K562 (cell line): ENCODE measurements around the gene HNRNPF. TPM values are rescaled to one million over a fixed set of nuclear protein-coding genes. Genes with fewer than 3 reads are reported as not detected.

ENCODE experiments used
- ADNP ChIP-seq: fragments of 200-800 bp; sonication (Bioruptor generic); IDR thresholded peaks from 2 replicates; pipeline ENCODE4 v1.6.1; 2016; ENCODE audit warnings: missing genetic modification characterization, missing compliant biosample characterization
- BRF2 ChIP-seq: IDR thresholded peaks from 3 replicates; pipeline ENCODE4 v1.6.1; 2011; ENCODE audit warnings: borderline replicate concordance, mild to moderate bottlenecking; ENCODE audit not compliant: insufficient read length, insufficient read depth
- CTCFL ChIP-seq: IDR thresholded peaks from 2 replicates; pipeline ENCODE4 v1.6.1; 2011; ENCODE audit warnings: borderline replicate concordance, low read depth, mild to moderate bottlenecking, moderate library complexity, low read length; ENCODE audit not compliant: insufficient read depth, poor library complexity, severe bottlenecking
- DPF2 ChIP-seq: fragments of 450-650 bp; IDR thresholded peaks from 2 replicates; pipeline ENCODE4 v1.6.1; 2016
- FOXA1 ChIP-seq: fragments of 450-650 bp; IDR thresholded peaks from 2 replicates; pipeline ENCODE4 v1.6.1; 2016; ENCODE audit warnings: mild to moderate bottlenecking, borderline replicate concordance
- HOMEZ ChIP-seq: fragments of 250-450 bp; sonication (Bioruptor Pico); IDR thresholded peaks from 2 replicates; pipeline ENCODE4 v1.4.0; 2020; ENCODE audit warnings: mild to moderate bottlenecking, moderate library complexity
- KLF1 ChIP-seq: fragments of 450-650 bp; IDR thresholded peaks from 2 replicates; pipeline ENCODE4 v1.6.1; 2016; ENCODE audit warnings: missing genetic modification characterization, missing compliant biosample characterization
- MEF2A ChIP-seq: IDR thresholded peaks from 2 replicates; pipeline ENCODE4 v1.6.1; 2011; ENCODE audit warnings: low read depth, mild to moderate bottlenecking, low read length, moderate library complexity; ENCODE audit not compliant: control insufficient read depth
- NONO ChIP-seq, 2 experiments: fragments of 200-400 bp in 1 of 2; fragments of 450-650 bp in 1 of 2; formaldehyde crosslinking in 1 of 2; IDR thresholded peaks; 2 replicates each; pipeline ENCODE4 v1.6.1; 2017; ENCODE audit warnings: low read depth in 2 of 2, mild to moderate bottlenecking in 2 of 2, moderate library complexity in 2 of 2, low read length in 1 of 2
- PML ChIP-seq: IDR thresholded peaks from 2 replicates; pipeline ENCODE4 v1.6.1; 2012; ENCODE audit warnings: low read length, inconsistent platforms
- PRMT5 ChIP-seq: sonication (generic); formaldehyde crosslinking; IDR thresholded peaks from 2 replicates; pipeline ENCODE4 v1.5.0; 2020; ENCODE audit warnings: missing genetic modification reagents
- RAD51 ChIP-seq: fragments of 450-650 bp; IDR thresholded peaks from 2 replicates; pipeline ENCODE4 v1.7.1; 2016; ENCODE audit warnings: low read depth, mild to moderate bottlenecking, borderline replicate concordance
- SREBF2 ChIP-seq: sonication (generic); formaldehyde crosslinking; IDR thresholded peaks from 2 replicates; pipeline ENCODE4 v1.4.0; 2020; ENCODE audit warnings: mild to moderate bottlenecking, missing genetic modification reagents
- SRF ChIP-seq, 2 experiments: fragments of 250-450, 450-650 bp in 1 of 2; sonication (Bioruptor Pico) in 1 of 2; sonication (generic) in 1 of 2; formaldehyde crosslinking; IDR thresholded peaks; 2 replicates each; pipeline versions ENCODE4 v1.5.0 to v1.5.1; 2020 to 2022; ENCODE audit warnings: mild to moderate bottlenecking in 1 of 2, missing genetic modification reagents in 1 of 2
- SRSF3 ChIP-seq: fragments of 200-400 bp; formaldehyde crosslinking; IDR thresholded peaks from 2 replicates; pipeline ENCODE4 v1.6.1; 2016; ENCODE audit warnings: mild to moderate bottlenecking, low read length, moderate library complexity; ENCODE audit not compliant: insufficient read depth
- TBL1XR1 ChIP-seq, 2 experiments: IDR thresholded peaks; 2 replicates each; pipeline ENCODE4 v1.6.1; 2012; ENCODE audit warnings: improper control_type of control experiment in 2 of 2, low read length in 2 of 2, mild to moderate bottlenecking in 1 of 2
- TCF7 ChIP-seq: sonication (generic); IDR thresholded peaks from 2 replicates; pipeline ENCODE4 v1.6.1; 2016; ENCODE audit warnings: antibody characterized with exemption, borderline replicate concordance
- TCF7L2 ChIP-seq: fragments of 150-350 bp; IDR thresholded peaks from 2 replicates; pipeline ENCODE4 v1.6.1; 2016; ENCODE audit warnings: low read depth, mild to moderate bottlenecking, low read length, moderate library complexity
- TFAP4 ChIP-seq: sonication (generic); formaldehyde crosslinking; IDR thresholded peaks from 2 replicates; pipeline ENCODE4 v1.8.0; 2022; ENCODE audit warnings: missing genetic modification reagents, mild to moderate bottlenecking, moderate library complexity, borderline replicate concordance
- YBX1 ChIP-seq: fragments of 450-650 bp; IDR thresholded peaks from 2 replicates; pipeline ENCODE4 v1.7.1; 2016; ENCODE audit warnings: mild to moderate bottlenecking
- ZFPM2 ChIP-seq: fragments of 250-450 bp; sonication (Bioruptor Pico); IDR thresholded peaks from 2 replicates; pipeline ENCODE4 v1.5.1; 2022; ENCODE audit warnings: mild to moderate bottlenecking
- ZNF274 ChIP-seq: IDR thresholded peaks from 2 replicates; pipeline ENCODE4 v1.6.1; 2011; ENCODE audit warnings: low read depth, mild to moderate bottlenecking, low read length, moderate library complexity, borderline replicate concordance
- polyA plus RNA-seq, 8 experiments: library from polyadenylated mRNA; depleted of rRNA in 4 of 8; stranded (reverse) in 5 of 8; unstranded in 3 of 8; fragments of >200 nt; fragmentation: Nextera tagmentation in 2 of 8; fragmentation: Illumina TruSeq in 1 of 8; extraction: Ambion mirVana in 2 of 8; extraction: Trizol in 1 of 8; gene quantifications; 2 replicates each; pipeline versions ENCODE4 v1.2.1 to v1.2.3, GENCODE V29; 2011 to 2014; ENCODE audit warnings: inconsistent platforms in 1 of 8, missing spikeins in 1 of 8
- total RNA-seq, 7 experiments: library from RNA; depleted of rRNA in 6 of 7; stranded (reverse); fragments of >200 nt in 6 of 7; fragmentation: Illumina TruSeq in 2 of 7; extraction: Trizol in 2 of 7; gene quantifications; 2 replicates each; pipeline versions ENCODE4 v1.2.1 to v1.2.3, GENCODE V29; 2011 to 2021; ENCODE audit warnings: low replicate concordance in 1 of 7

The HNRNPF gene
- total and polyA plus RNA-seq, 9 of the 15 experiments (the other 6 are each of a cell fraction or from before 2014, with no cell fraction given): 192 to 489 (median 416) TPM

GRCh38 chr10:43407576-43408330, 1.2 kb downstream of the HNRNPF start (continued):
- no peak for TF ChIP-seq ADNP (tag)
- peak; percentile 75; the same call in 1 of the 2 replicates for TF ChIP-seq TCF7
- peak; percentile 94 for TF ChIP-seq CTCFL
- peak; percentile 85 for TF ChIP-seq DPF2
- no peak for TF ChIP-seq HOMEZ (CRISPR knock-in tag)
- TF ChIP-seq FOXA1: no peak
- TF ChIP-seq ZNF274: no peak
- peak; percentile 82 for TF ChIP-seq RAD51
- peak; percentile 72 for TF ChIP-seq TFAP4 (CRISPR knock-in tag)
- TF ChIP-seq PML: peak; percentile 82
- no peak for TF ChIP-seq YBX1
- TF ChIP-seq KLF1 (tag): no peak
- TF ChIP-seq PRMT5: no peak
- no peak for TF ChIP-seq TCF7L2
- TF ChIP-seq SREBF2 (CRISPR knock-in tag): no peak
- peak in 1 of 2 experiments; percentile 89; a peak in 2 of 4 replicates for TF ChIP-seq SRF (CRISPR knock-in tag; IDR thresholded peaks at IDR 0.05)
- no peak for TF ChIP-seq ZFPM2 (CRISPR knock-in tag)
- no peak for TF ChIP-seq BRF2
- TF ChIP-seq SRSF3: peak; percentile 66; the same call in 1 of the 2 replicates
- no peak for TF ChIP-seq MEF2A
- no peak for TF ChIP-seq NONO (IDR thresholded peaks at IDR 0.05; ENCODE audit: low read depth in 2 of 2, low read length in 1 of 2)
- peak; percentile 69 to 80; a peak in 2 of 4 replicates for TF ChIP-seq TBL1XR1 (IDR thresholded peaks at IDR 0.05; ENCODE audit: low read length in 2 of 2)
